GM23248 (cell line): ENCODE results near the gene SNRNP35. TPM values are rescaled to one million over a fixed set of nuclear protein-coding genes. Genes with fewer than 3 reads are reported as not detected.
"Not testable (repeated sequence)": the region's sequence is repeated elsewhere in the genome, so short reads cannot be mapped to it uniquely, and the experiment has no call there.

ENCODE experiments used
- DNase-seq: peaks from one replicate; pipeline ENCODE4 v3.0.0-alpha.2; 2015
- H2AFZ ChIP-seq: fragments of 200-600 bp; sonication (generic); 2 replicates; pipeline ENCODE4 v1.6.1; 2016; ENCODE audit warnings: antibody characterized with exemption
- H3F3A ChIP-seq: fragments of 200-600 bp; sonication (generic); 2 replicates; pipeline ENCODE4 v1.6.1; 2016; ENCODE audit warnings: mild to moderate bottlenecking, antibody characterized with exemption, mixed run types; ENCODE audit not compliant: insufficient read depth
- H3K27ac ChIP-seq: fragments of 200-600 bp; sonication (generic); 2 replicates; pipeline ENCODE4 v1.5.1; 2016; ENCODE audit warnings: mild to moderate bottlenecking
- H3K27me3 ChIP-seq: fragments of 200-600 bp; sonication (generic); replicated peaks from 2 replicates; pipeline ENCODE4 v1.6.1; 2016; ENCODE audit warnings: mild to moderate bottlenecking; ENCODE audit not compliant: insufficient read depth
- H3K36me3 ChIP-seq: fragments of 200-600 bp; sonication (generic); 2 replicates; pipeline ENCODE4 v1.6.1; 2016; ENCODE audit warnings: low read depth, mild to moderate bottlenecking
- H3K4me1 ChIP-seq: fragments of 200-600 bp; sonication (generic); 2 replicates; pipeline ENCODE4 v1.6.1; 2016; ENCODE audit warnings: mild to moderate bottlenecking; ENCODE audit not compliant: insufficient read depth
- H3K4me2 ChIP-seq: fragments of 200-600 bp; sonication (generic); one replicate; pipeline ENCODE4 v1.6.1; 2016; ENCODE audit warnings: mild to moderate bottlenecking; ENCODE audit not compliant: unreplicated experiment
- H3K4me3 ChIP-seq: fragments of 200-600 bp; sonication (generic); 2 replicates; pipeline ENCODE4 v1.5.1; 2016; ENCODE audit warnings: mild to moderate bottlenecking
- H3K79me2 ChIP-seq: fragments of 200-600 bp; sonication (generic); 2 replicates; pipeline ENCODE4 v1.6.1; 2016; ENCODE audit warnings: mild to moderate bottlenecking; ENCODE audit not compliant: insufficient read depth
- H3K9ac ChIP-seq: fragments of 200-600 bp; sonication (generic); 2 replicates; pipeline ENCODE4 v1.6.1; 2016; ENCODE audit warnings: mild to moderate bottlenecking
- H3K9me2 ChIP-seq: fragments of 200-600 bp; sonication (generic); 2 replicates; pipeline ENCODE4 v1.6.1; 2016; ENCODE audit warnings: mixed run types, mild to moderate bottlenecking, moderate library complexity; ENCODE audit not compliant: insufficient read depth
- H3K9me3 ChIP-seq: fragments of 200-600 bp; sonication (generic); one replicate; pipeline ENCODE4 v1.6.1; 2017; ENCODE audit warnings: low read depth
- H4K20me1 ChIP-seq: fragments of 200-600 bp; sonication (generic); 2 replicates; pipeline ENCODE4 v1.6.0; 2016; ENCODE audit not compliant: insufficient read depth
- EZH2 ChIP-seq: fragments of 200-600 bp; sonication (generic); IDR thresholded peaks from 2 replicates; pipeline ENCODE4 v1.6.1; 2018; ENCODE audit warnings: antibody characterized with exemption, mild to moderate bottlenecking; ENCODE audit not compliant: insufficient read depth, poor library complexity, severe bottlenecking
- EZH2phosphoT487 ChIP-seq: fragments of 200-600 bp; sonication (generic); IDR thresholded peaks from 2 replicates; pipeline ENCODE4 v1.6.1; 2018; ENCODE audit warnings: antibody characterized with exemption, moderate library complexity, mild to moderate bottlenecking, low read depth; ENCODE audit not compliant: insufficient read depth
- WGBS, 2 experiments: methylation state at CpG; one replicate each; pipeline ENCODE4 v1.1.6; 2015 to 2017; ENCODE audit warnings: low lambda C conversion rate in 2 of 2, low coverage in 1 of 2; ENCODE audit errors: missing lambda C conversion rate in 2 of 2; 5-methylcytosine and 5-hydroxymethylcytosine counted together
- in situ Hi-C: fragments of 300-500 bp; cut with MboI; formaldehyde crosslinking; loops from 2 replicates; pipeline ENCODE4 v1.15.0; 2020
- polyA plus RNA-seq: library from polyadenylated mRNA; unstranded; fragments of >200 nt; fragmentation: Nextera tagmentation; extraction: Ambion mirVana; gene quantifications from 2 replicates; pipeline ENCODE4 v1.2.1, GENCODE V29; 2016
- total RNA-seq: library from RNA; depleted of rRNA; stranded (reverse); fragments of >200 nt; shearing (Covaris generic); gene quantifications from 2 replicates; pipeline ENCODE4 v1.2.3, GENCODE V29; 2014

SNRNP35 gene
- total and polyA plus RNA-seq, 2 experiments from 2014 or later, result 9.8 to 17.6 TPM

- WGBS, 2 experiments, result 99 to 100% methylated on average over 6 of the region's 6 CpGs
- no peak overlapping the region for H2AFZ ChIP-seq
- no peak for DNase-seq
- no peaks in the 10 kb centered on the region for H3F3A ChIP-seq
- TF ChIP-seq EZH2phosphoT487 (no peak), EZH2 (no peak)
- H3K9me3 ChIP-seq, result no peaks in the 10 kb centered on the region
- no peak overlapping the region for H3K27ac ChIP-seq
- H3K79me2 ChIP-seq, result no peaks in the 10 kb centered on the region
- H3K4me2 ChIP-seq, result no peak overlapping the region
- H3K36me3 ChIP-seq, result no peaks in the 10 kb centered on the region
- no peaks in the 10 kb centered on the region for H3K27me3 ChIP-seq
- H4K20me1 ChIP-seq, result no peaks in the 10 kb centered on the region
- in situ Hi-C loops, result no loop called here
- no peak overlapping the region for H3K4me3 ChIP-seq
- no peak overlapping the region for H3K9ac ChIP-seq
- H3K9me2 ChIP-seq, result no peaks in the 10 kb centered on the region
- no peaks in the 10 kb centered on the region for H3K4me1 ChIP-seq
These were observed 31.6 kb downstream of the SNRNP35 start for GRCh38 chr12:123489580-123489979.

- H4K20me1 ChIP-seq, result no peaks in the 10 kb centered on the region
- H3K9me2 ChIP-seq, result no peaks in the 10 kb centered on the region
- H3K4me2 ChIP-seq, result no peak overlapping the region
- no peaks in the 10 kb centered on the region for H3F3A ChIP-seq
- no peaks in the 10 kb centered on the region for H3K4me1 ChIP-seq
- no peak overlapping the region for H3K9ac ChIP-seq
- no peak overlapping the region for H3K4me3 ChIP-seq
- DNase-seq, result no peak
- TF ChIP-seq EZH2, result no peak
- no peak for TF ChIP-seq EZH2phosphoT487
- no peaks in the 10 kb centered on the region for H3K27me3 ChIP-seq
- H3K36me3 ChIP-seq, result no peaks in the 10 kb centered on the region
- H3K27ac ChIP-seq, result no peak overlapping the region
- H3K9me3 ChIP-seq, result no peaks in the 10 kb centered on the region
- no peak overlapping the region for H2AFZ ChIP-seq
- 76 to 78% methylated on average over 5 of the region's 5 CpGs for WGBS, 2 experiments
- in situ Hi-C loops, result no loop called here
- no peaks in the 10 kb centered on the region for H3K79me2 ChIP-seq
These were observed 32.1 kb downstream of the SNRNP35 start for GRCh38 chr12:123490089-123490488.

- H3K27me3 ChIP-seq, result no peaks in the 10 kb centered on the region
- WGBS, 2 experiments, result 90 to 91% methylated on average over 11 of the region's 11 CpGs
- no peaks in the 10 kb centered on the region for H4K20me1 ChIP-seq
- no peak overlapping the region for H3K4me2 ChIP-seq
- DNase-seq, result no peak
- H3K9ac ChIP-seq, result no peak overlapping the region
- no peak overlapping the region for H3K27ac ChIP-seq
- no peaks in the 10 kb centered on the region for H3K36me3 ChIP-seq
- H3F3A ChIP-seq, result no peaks in the 10 kb centered on the region
- no peaks in the 10 kb centered on the region for H3K4me1 ChIP-seq
- no peaks in the 10 kb centered on the region for H3K9me3 ChIP-seq
- no peak overlapping the region for H3K4me3 ChIP-seq
- in situ Hi-C loops, result no loop called here
- no peak for TF ChIP-seq EZH2phosphoT487
- no peak for TF ChIP-seq EZH2
- no peaks in the 10 kb centered on the region for H3K9me2 ChIP-seq
- no peaks in the 10 kb centered on the region for H3K79me2 ChIP-seq
- no peak overlapping the region for H2AFZ ChIP-seq
These were observed 33.1 kb downstream of the SNRNP35 start for GRCh38 chr12:123491056-123491455.

GRCh38 chr12:123491481-123491880 lies 33.5 kb downstream of the SNRNP35 start:
- Histone ChIP-seq H4K20me1 (no peaks in the 10 kb centered on the region), H3K79me2 (no peaks in the 10 kb centered on the region), H3K27ac (no peak overlapping the region), H3K4me2 (no peak overlapping the region), H3K9me3 (no peaks in the 10 kb centered on the region), H3K27me3 (no peaks in the 10 kb centered on the region), H3F3A (no peaks in the 10 kb centered on the region), H3K4me1 (no peaks in the 10 kb centered on the region), H3K9ac (no peak overlapping the region), H3K9me2 (no peaks in the 10 kb centered on the region), H2AFZ (no peak overlapping the region), H3K36me3 (no peaks in the 10 kb centered on the region), H3K4me3 (no peak overlapping the region)
- in situ Hi-C loops, result no loop called here
- DNase-seq, result no peak
- TF ChIP-seq EZH2 (no peak), EZH2phosphoT487 (no peak)
- 95 to 98% methylated on average over 13 of the region's 13 CpGs for WGBS, 2 experiments

GRCh38 chr12:123492339-123493039 lies 34.5 kb downstream of the SNRNP35 start:
- in situ Hi-C loops, H4K20me1 ChIP-seq, H3K27ac ChIP-seq, H3K36me3 ChIP-seq, H3K9me2 ChIP-seq, H3K4me3 ChIP-seq, DNase-seq, H3K4me2 ChIP-seq, H3K79me2 ChIP-seq, H3F3A ChIP-seq, H2AFZ ChIP-seq, H3K9me3 ChIP-seq, H3K4me1 ChIP-seq, H3K9ac ChIP-seq, H3K27me3 ChIP-seq: not testable (repeated sequence)
- WGBS, 2 experiments, result 86 to 87% methylated on average over 7 of the region's 7 CpGs
